Dermis microvascular lymphatic vessel endothelial cell (primary cell): Measurements from ENCODE around the gene PGA3. TPM values are rescaled to one million over a fixed set of nuclear protein-coding genes. Genes with fewer than 3 reads are reported as not detected.
"Not testable (repeated sequence)": the region's sequence is repeated elsewhere in the genome, so short reads cannot be mapped to it uniquely, and the experiment has no call there.

Experiments
- DNase-seq, 2 donors: peaks; one replicate each; pipeline versions ENCODE4 v3.0.0 to v3.0.0-alpha.2; 2010; ENCODE audit warnings: low read depth in 2 of 2
- total RNA-seq: library from RNA; depleted of rRNA; stranded (reverse); fragments of >200 nt; gene quantifications from 2 replicates; pipeline ENCODE4 v1.2.1, GENCODE V29; 2014

Gene PGA3
- total RNA-seq, 1 donor from 2014 or later, result not detected

DNA sequence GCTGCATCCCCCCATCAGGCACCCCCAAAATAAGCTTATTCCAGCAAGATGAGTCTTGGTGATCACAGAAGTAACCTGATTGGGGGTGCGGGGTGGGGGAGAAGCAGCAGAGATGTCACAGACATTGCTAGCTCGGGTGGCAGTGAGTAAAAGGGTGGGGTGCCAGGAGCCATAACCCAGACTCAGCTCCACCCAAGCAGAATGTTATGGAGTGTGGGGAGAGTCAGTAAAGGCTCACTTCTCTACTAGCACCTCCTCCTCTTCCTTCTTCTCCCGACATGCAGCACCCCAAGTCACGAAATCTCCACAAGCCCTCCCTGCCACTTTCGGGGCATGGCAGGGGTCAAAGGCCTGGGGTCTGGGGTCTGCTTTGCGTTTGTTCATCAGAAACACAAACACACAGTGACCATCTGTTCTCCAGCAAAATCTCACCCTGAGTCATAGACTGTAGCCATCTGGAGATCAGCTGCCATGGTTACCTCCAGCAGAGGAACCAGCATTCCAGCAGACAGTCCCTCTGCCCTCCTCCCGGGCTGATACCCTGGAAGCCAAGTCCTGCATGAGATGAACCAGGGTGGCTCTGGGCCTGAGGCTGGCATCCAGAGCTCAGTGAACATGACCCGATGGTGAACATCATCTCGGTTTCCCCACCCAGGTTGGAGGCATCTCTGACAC lies 4.5 kb downstream of the PGA3 start:
- DNase-seq, result not testable (repeated sequence)

DNA sequence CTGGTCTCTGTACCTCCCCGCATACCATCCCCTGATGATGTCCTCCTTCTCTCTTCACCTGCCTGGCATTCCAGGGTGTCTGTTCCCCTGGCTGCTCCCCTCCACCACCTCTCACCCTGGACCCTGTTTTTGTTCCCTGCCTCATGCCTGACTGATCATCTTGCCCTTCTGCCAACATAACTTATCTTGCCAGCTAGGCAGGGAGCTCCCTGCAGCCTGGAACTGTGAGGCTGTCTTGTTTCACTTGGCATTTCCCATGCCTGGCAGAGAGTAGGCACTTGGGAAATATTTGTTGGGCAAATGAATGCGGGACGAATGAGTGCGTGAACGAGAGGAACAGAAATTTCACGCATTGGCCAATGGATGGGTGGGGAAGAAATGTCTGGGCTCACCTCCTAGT lies 7.3 kb downstream of the PGA3 start:
- DNase-seq, result not testable (repeated sequence)

DNA sequence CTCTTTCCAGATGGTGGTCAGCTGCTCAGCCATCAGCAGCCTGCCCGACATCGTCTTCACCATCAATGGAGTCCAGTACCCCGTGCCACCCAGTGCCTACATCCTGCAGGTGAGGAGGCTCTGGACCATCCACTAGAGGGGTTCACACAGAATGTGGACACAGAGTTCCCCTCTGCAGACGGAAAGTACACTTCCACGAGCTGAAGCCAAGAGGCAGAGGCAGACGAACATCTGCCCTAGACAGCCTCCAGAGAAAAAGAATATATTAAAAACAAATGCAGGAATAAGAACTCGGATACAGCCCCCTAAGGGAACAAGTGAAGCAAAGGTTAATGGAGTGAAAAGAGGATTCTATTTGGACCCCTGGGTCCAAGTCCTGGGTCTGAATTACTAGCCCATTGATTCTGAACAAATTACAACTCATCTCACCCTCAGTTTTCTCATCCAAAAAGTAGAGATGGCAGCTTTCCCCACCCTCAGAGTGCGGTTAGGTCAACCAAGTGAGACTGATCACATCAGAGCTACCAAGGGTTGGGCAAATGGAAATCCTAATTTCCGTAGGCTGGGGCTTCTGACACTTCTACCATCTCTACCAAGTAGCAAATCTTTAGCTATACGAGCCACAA lies 8.1 kb downstream of the PGA3 start:
- DNase-seq, result not testable (repeated sequence)

DNA sequence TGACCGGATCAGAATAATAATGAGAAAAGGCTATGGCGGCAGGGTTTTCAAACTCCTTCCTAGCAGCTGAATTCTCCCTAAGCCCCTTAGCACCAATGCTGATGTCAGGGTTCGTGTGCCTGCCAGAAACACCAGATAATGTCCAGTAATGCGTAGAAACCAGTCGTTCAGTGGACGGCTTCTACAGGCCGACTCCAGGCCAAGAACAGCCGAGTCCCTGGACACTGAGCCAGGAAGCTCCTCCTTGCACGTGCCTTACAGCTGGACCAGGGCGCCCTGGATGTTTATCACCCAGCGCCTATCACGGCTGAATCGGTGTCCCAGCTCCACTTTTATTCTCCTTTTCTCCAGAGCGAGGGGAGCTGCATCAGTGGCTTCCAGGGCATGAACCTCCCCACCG lies 8.9 kb downstream of the PGA3 start:
- DNase-seq, result not testable (repeated sequence)

DNA sequence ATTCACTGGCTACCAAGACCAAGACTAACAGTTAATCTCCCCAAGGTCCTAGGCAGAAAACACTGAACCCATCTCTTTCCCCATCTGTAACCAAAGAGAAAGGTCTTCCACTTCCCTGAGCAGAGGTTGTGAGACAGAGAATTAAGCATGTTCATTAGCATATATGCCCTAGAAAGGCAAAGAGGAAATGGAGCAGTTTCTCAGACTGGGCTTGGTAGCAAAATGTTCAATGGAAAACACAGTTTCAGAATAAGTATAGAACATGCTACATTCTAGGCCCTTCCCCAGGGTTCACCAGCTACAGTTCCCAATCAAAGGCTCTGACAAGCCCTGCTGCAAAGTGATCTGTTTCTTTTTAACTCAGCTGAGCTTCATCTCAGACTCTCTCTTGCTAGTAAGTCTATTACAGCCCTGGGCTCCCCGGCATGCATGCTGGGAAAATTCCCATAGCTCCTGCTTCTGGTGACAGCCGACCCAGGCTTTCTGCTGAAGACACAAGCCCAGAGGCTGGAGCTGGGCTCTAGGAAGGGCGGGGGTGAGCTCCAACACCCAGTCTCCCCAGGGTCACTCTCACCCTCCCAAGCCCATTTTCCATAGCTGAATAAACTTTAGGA lies 10.5 kb downstream of the PGA3 start:
- DNase-seq, result not testable (repeated sequence)

DNA sequence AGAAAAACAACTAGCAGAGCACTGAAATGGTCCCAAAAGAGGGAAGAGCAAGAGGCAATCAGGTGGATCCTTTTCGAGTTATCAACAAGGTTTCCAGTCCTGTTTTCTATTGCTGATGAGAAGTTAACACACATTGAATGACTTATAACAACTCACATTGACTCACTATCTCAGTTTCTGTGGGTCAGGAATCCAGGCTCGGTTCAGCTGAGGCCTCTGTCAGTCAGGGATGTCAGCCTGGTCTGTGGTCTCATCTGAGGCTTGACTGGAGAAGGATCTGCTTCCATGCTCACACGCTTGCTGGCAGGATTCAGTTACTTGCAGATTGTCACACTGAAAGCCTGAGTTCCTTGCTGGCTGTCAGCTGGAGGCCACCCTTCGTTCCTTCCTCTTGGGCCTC lies 15.0 kb downstream of the PGA3 start:
- not testable (repeated sequence) for DNase-seq

DNA sequence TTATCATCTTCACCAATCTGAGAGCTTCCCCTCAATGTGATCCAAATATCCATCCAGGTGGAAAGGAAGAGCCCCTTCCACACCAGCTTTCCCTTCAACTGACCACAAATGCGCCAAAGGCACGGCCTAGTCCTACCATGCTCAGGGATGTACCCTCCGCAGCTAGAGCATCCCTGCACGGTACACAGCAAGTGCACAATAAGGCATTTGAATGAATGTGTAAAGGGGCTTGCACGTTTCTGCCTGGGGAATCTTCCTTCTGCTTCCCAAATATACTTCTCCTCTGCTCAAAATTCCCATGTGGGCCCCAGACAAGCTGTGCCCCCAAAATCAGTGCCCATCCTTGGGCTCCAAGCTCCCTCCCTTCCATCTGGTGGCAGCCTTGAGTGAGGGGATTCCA lies 15.7 kb downstream of the PGA3 start:
- DNase-seq, result not testable (repeated sequence)

DNA sequence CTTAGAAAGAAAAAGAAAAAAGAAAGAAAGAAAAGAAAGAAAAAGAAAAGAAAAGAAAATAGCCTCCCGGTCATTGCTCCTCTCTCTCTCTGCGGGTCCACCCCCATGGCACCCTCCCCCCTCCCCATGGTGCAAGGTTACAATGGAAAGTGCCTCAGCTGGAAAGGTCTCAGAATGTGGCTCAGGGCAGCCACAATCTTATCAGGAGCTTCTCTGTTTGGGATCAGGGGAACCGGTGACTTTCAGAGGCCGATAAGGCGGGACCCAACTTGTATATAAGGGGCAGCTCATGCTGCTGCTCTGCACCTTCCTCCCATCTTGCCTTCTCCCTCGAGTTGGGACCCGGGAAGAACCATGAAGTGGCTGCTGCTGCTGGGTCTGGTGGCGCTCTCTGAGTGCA lies 18.7 kb downstream of the PGA3 start, which contains the start of gene PGA4:
TSS of gene PGA4 (plus strand) at position 301 of the 400 bp plus-strand sequence. CDS start at position 355, 54 bp downstream.
- DNase-seq, result not testable (repeated sequence)

DNA sequence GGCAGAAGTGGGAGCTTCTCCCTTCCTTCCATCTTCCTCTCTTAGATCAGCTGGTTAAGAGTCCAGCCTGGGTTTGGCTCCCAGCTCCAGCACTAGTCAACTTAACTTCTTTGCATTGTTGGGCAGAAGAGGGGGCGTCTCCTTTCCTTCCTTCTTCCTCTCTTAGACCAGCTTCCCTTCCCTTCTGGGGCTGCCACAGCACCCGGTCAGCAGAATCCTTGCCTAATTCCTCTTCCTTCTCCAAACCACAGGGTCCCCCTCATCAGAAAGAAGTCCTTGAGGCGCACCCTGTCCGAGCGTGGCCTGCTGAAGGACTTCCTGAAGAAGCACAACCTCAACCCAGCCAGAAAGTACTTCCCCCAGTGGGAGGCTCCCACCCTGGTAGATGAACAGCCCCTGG lies 19.4 kb downstream of the PGA3 start:
- DNase-seq, result not testable (repeated sequence)

DNA sequence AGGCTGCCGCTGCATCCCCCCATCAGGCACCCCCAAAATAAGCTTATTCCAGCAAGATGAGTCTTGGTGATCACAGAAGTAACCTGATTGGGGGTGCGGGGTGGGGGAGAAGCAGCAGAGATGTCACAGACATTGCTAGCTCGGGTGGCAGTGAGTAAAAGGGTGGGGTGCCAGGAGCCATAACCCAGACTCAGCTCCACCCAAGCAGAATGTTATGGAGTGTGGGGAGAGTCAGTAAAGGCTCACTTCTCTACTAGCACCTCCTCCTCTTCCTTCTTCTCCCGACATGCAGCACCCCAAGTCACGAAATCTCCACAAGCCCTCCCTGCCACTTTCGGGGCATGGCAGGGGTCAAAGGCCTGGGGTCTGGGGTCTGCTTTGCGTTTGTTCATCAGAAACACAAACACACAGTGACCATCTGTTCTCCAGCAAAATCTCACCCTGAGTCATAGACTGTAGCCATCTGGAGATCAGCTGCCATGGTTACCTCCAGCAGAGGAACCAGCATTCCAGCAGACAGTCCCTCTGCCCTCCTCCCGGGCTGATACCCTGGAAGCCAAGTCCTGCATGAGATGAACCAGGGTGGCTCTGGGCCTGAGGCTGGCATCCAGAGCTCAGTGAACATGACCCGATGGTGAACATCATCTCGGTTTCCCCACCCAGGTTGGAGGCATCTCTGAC lies 23.3 kb downstream of the PGA3 start:
- not testable (repeated sequence) for DNase-seq

DNA sequence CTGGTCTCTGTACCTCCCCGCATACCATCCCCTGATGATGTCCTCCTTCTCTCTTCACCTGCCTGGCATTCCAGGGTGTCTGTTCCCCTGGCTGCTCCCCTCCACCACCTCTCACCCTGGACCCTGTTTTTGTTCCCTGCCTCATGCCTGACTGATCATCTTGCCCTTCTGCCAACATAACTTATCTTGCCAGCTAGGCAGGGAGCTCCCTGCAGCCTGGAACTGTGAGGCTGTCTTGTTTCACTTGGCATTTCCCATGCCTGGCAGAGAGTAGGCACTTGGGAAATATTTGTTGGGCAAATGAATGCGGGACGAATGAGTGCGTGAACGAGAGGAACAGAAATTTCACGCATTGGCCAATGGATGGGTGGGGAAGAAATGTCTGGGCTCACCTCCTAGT lies 26.1 kb downstream of the PGA3 start:
- DNase-seq, result not testable (repeated sequence)

DNA sequence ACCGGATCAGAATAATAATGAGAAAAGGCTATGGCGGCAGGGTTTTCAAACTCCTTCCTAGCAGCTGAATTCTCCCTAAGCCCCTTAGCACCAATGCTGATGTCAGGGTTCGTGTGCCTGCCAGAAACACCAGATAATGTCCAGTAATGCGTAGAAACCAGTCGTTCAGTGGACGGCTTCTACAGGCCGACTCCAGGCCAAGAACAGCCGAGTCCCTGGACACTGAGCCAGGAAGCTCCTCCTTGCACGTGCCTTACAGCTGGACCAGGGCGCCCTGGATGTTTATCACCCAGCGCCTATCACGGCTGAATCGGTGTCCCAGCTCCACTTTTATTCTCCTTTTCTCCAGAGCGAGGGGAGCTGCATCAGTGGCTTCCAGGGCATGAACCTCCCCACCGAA lies 27.7 kb downstream of the PGA3 start:
- DNase-seq, result not testable (repeated sequence)

DNA sequence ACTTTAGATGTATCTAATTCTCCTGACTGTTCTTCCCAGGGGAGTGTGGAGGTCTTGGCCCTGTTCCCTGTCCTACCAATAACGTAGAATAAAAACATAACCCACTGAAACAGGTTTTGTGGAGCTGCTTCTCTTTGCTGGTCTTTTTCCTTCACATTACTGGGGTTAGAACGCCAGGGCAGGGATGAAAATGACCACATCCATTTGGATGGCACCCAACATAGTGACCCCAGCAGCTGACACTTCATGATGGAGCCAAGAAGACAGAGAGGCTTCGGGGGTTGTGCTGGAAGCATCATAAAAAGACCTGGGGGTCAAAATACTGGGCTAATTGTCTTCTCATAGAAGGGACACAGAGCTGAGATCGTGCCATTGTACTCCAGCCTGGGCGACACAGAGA lies 28.3 kb downstream of the PGA3 start:
- DNase-seq, result not testable (repeated sequence)

DNA sequence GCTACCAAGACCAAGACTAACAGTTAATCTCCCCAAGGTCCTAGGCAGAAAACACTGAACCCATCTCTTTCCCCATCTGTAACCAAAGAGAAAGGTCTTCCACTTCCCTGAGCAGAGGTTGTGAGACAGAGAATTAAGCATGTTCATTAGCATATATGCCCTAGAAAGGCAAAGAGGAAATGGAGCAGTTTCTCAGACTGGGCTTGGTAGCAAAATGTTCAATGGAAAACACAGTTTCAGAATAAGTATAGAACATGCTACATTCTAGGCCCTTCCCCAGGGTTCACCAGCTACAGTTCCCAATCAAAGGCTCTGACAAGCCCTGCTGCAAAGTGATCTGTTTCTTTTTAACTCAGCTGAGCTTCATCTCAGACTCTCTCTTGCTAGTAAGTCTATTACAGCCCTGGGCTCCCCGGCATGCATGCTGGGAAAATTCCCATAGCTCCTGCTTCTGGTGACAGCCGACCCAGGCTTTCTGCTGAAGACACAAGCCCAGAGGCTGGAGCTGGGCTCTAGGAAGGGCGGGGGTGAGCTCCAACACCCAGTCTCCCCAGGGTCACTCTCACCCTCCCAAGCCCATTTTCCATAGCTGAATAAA lies 29.3 kb downstream of the PGA3 start:
- DNase-seq, result not testable (repeated sequence)

DNA sequence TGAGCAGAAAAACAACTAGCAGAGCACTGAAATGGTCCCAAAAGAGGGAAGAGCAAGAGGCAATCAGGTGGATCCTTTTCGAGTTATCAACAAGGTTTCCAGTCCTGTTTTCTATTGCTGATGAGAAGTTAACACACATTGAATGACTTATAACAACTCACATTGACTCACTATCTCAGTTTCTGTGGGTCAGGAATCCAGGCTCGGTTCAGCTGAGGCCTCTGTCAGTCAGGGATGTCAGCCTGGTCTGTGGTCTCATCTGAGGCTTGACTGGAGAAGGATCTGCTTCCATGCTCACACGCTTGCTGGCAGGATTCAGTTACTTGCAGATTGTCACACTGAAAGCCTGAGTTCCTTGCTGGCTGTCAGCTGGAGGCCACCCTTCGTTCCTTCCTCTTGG lies 33.8 kb downstream of the PGA3 start:
- not testable (repeated sequence) for DNase-seq

DNA sequence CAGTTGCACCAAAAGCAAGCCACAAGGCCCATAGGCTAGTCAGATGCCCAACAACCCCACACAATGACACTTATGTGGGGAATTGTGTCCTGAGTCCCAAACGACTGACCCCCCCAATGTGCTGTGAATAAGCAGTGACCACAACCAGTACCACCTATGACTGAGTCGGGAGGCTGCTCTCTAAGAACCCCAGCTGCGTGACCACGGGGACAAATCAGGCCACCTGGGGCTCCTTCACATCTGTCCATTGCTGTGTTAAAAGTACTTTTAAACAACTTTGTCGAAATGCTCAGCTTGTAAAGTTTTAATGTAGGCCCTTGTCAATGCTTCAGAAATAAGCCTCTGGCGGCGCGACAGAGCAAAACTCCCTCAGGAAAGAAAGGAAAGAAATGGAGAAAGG lies 37.0 kb downstream of the PGA3 start:
- DNase-seq, result not testable (repeated sequence)

DNA sequence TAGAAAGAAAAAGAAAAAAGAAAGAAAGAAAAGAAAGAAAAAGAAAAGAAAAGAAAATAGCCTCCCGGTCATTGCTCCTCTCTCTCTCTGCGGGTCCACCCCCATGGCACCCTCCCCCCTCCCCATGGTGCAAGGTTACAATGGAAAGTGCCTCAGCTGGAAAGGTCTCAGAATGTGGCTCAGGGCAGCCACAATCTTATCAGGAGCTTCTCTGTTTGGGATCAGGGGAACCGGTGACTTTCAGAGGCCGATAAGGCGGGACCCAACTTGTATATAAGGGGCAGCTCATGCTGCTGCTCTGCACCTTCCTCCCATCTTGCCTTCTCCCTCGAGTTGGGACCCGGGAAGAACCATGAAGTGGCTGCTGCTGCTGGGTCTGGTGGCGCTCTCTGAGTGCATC lies 37.6 kb downstream of the PGA3 start, which contains the start of gene PGA5:
TSS of gene PGA5 (plus strand) at position 301 of the 400 bp plus-strand sequence. CDS start at position 353, 52 bp downstream.
- DNase-seq, result not testable (repeated sequence)

DNA sequence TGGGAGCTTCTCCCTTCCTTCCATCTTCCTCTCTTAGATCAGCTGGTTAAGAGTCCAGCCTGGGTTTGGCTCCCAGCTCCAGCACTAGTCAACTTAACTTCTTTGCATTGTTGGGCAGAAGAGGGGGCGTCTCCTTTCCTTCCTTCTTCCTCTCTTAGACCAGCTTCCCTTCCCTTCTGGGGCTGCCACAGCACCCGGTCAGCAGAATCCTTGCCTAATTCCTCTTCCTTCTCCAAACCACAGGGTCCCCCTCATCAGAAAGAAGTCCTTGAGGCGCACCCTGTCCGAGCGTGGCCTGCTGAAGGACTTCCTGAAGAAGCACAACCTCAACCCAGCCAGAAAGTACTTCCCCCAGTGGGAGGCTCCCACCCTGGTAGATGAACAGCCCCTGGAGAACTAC lies 38.2 kb downstream of the PGA3 start:
- not testable (repeated sequence) for DNase-seq

DNA sequence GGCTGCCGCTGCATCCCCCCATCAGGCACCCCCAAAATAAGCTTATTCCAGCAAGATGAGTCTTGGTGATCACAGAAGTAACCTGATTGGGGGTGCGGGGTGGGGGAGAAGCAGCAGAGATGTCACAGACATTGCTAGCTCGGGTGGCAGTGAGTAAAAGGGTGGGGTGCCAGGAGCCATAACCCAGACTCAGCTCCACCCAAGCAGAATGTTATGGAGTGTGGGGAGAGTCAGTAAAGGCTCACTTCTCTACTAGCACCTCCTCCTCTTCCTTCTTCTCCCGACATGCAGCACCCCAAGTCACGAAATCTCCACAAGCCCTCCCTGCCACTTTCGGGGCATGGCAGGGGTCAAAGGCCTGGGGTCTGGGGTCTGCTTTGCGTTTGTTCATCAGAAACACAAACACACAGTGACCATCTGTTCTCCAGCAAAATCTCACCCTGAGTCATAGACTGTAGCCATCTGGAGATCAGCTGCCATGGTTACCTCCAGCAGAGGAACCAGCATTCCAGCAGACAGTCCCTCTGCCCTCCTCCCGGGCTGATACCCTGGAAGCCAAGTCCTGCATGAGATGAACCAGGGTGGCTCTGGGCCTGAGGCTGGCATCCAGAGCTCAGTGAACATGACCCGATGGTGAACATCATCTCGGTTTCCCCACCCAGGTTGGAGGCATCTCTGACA lies 42.1 kb downstream of the PGA3 start:
- DNase-seq, result not testable (repeated sequence)

DNA sequence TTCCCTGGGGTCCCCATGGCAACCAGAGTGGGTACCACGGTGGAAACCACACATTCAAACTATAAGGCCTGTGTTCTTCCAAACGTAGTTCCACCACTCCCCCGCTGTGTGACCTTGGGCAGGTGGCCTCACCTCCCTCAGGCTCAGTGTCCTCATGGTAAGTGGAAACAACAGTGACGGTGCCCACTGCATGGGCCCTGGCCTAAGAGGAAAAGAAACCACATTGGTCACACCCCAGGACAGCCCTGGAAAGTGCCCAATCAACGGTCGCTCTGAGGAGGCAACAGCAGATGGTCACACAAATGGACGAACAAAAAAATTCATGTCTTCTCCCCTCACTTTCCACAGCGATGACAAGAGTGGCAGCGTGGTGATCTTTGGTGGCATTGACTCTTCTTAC lies 44.8 kb downstream of the PGA3 start:
- DNase-seq, result not testable (repeated sequence)

DNA sequence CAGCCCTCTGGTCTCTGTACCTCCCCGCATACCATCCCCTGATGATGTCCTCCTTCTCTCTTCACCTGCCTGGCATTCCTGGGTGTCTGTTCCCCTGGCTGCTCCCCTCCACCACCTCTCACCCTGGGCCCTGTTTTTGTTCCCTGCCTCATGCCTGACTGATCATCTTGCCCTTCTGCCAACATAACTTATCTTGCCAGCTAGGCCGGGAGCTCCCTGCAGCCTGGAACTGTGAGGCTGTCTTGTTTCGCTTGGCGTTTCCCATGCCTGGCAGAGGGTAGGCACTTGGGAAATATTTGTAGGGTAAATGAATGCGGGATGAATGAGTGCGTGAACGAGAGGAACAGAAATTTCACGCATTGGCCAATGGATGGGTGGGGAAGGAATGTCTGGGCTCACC lies 45.9 kb downstream of the PGA3 start:
- not testable (repeated sequence) for DNase-seq
